GM12878 (cell line): ENCODE results near the gene STK32A. TPM values are rescaled to one million over a fixed set of nuclear protein-coding genes. Genes with fewer than 3 reads are reported as not detected.

ENCODE experiments used
- ATAC-seq: fragments of 200-7000 bp; cut with Tn5 transposase; 3 replicates; pipeline ENCODE4 v1.9.1; 2020; ENCODE audit warnings: mild to moderate bottlenecking, moderate library complexity
- BruUV-seq: library from RNA; stranded (reverse); fragments of 400-500 nt; replicated peaks from 2 replicates; lab custom pipeline; 2021; lab: Mats Ljungman, UMichigan
- CTCF ChIA-PET: fragments of 300-600 bp; sonication (Branson Sonifier 250); formaldehyde crosslinking; extraction: SDS; loops from one replicate; lab custom pipeline; 2021; ENCODE audit warnings: inconsistent platforms; lab: Yijun Ruan, JAX
- POLR2A ChIA-PET: fragments of 350-600 bp; formaldehyde crosslinking; extraction: SDS; loops from one replicate; lab custom pipeline; 2021; ENCODE audit warnings: inconsistent platforms; lab: Charles Lee
- RAD21 ChIA-PET: fragments of 300-600 bp; sonication (Branson Sonifier 250); formaldehyde crosslinking; loops from one replicate; lab custom pipeline; 2023; ENCODE audit warnings: antibody characterized with exemption; ENCODE audit not compliant: unreplicated experiment; lab: Charles Lee
- SMC1A ChIA-PET: fragments of 300-600 bp; sonication (Branson Sonifier 250); formaldehyde crosslinking; loops from one replicate; lab custom pipeline; 2023; ENCODE audit not compliant: unreplicated experiment, uncharacterized antibody; lab: Charles Lee
- DNase-seq: peaks from one replicate; pipeline ENCODE4 v3.0.0-alpha.2; 2011; ENCODE audit warnings: low read depth, low spot score
- FAIRE-seq: peaks from 3 replicates; lab custom pipeline; 2011; peaks lifted over from hg19 to GRCh38; lab: Jason Lieb, UNC
- H2AFZ ChIP-seq: 2 replicates; pipeline ENCODE4 v1.6.0; 2011; ENCODE audit warnings: low read depth, low read length, control low read depth; ENCODE audit not compliant: control insufficient read depth
- H3K27ac ChIP-seq: 2 replicates; pipeline ENCODE4 v1.5.1; 2011; ENCODE audit warnings: control low read depth; ENCODE audit not compliant: control insufficient read depth, insufficient read depth
- H3K27me3 ChIP-seq, 2 experiments: replicated peaks in 1 of 2; 2 replicates each; pipeline versions ENCODE4 v1.6.0 to v1.6.1; 2011; ENCODE audit warnings: low read length in 1 of 2; ENCODE audit not compliant: control insufficient read depth in 2 of 2, insufficient read depth in 2 of 2
- H3K36me3 ChIP-seq, 2 experiments: 2 replicates each; pipeline ENCODE4 v1.5.1; 2011; ENCODE audit warnings: low read length in 1 of 2; ENCODE audit not compliant: control insufficient read depth in 2 of 2, insufficient read depth in 2 of 2
- H3K4me1 ChIP-seq: 2 replicates; pipeline ENCODE4 v1.6.1; 2011; ENCODE audit warnings: mild to moderate bottlenecking, low read length, moderate library complexity, mixed read lengths; ENCODE audit not compliant: control insufficient read depth, insufficient read depth
- H3K4me2 ChIP-seq: 2 replicates; pipeline ENCODE4 v1.6.0; 2011; ENCODE audit warnings: control low read depth; ENCODE audit not compliant: control insufficient read depth, insufficient read depth
- H3K4me3 ChIP-seq: fragments of 200-600 bp; sonication (generic); 2 replicates; pipeline ENCODE4 v1.5.1; 2016
- H3K79me2 ChIP-seq: 2 replicates; pipeline ENCODE4 v1.6.0; 2011; ENCODE audit warnings: low read length; ENCODE audit not compliant: control insufficient read depth, insufficient read depth
- H3K9ac ChIP-seq: 2 replicates; pipeline ENCODE4 v1.8.0; 2011; ENCODE audit warnings: low read length, control low read depth, mixed read lengths; ENCODE audit not compliant: control insufficient read depth, insufficient read depth
- H3K9me3 ChIP-seq: replicated peaks from 3 replicates; pipeline ENCODE4 v1.5.1; 2011; ENCODE audit warnings: mild to moderate bottlenecking, low read length; ENCODE audit not compliant: control insufficient read depth, insufficient read depth
- H4K20me1 ChIP-seq: 2 replicates; pipeline ENCODE4 v1.6.0; 2011; ENCODE audit not compliant: control insufficient read depth, insufficient read depth
- BMI1 ChIP-seq: fragments of 450-650 bp; IDR thresholded peaks from 2 replicates; pipeline ENCODE4 v1.6.1; 2016; ENCODE audit warnings: mild to moderate bottlenecking, moderate library complexity, borderline replicate concordance
- DPF2 ChIP-seq: fragments of 450-650 bp; IDR thresholded peaks from 2 replicates; pipeline ENCODE4 v1.6.1; 2017; ENCODE audit warnings: mild to moderate bottlenecking
- EED ChIP-seq: sonication (generic); IDR thresholded peaks from 2 replicates; pipeline ENCODE4 v1.6.1; 2016; ENCODE audit warnings: antibody characterized with exemption, low read depth
- IRF5 ChIP-seq: fragments of 450-650 bp; IDR thresholded peaks from 2 replicates; pipeline ENCODE4 v1.6.1; 2017; ENCODE audit warnings: borderline replicate concordance
- MTA3 ChIP-seq: IDR thresholded peaks from 2 replicates; pipeline ENCODE4 v1.6.1; 2012; ENCODE audit warnings: low read length, inconsistent platforms, borderline replicate concordance
- PML ChIP-seq: IDR thresholded peaks from 2 replicates; pipeline ENCODE4 v1.6.1; 2012; ENCODE audit warnings: low read length, inconsistent platforms
- SMAD1 ChIP-seq: fragments of 450-650 bp; IDR thresholded peaks from 2 replicates; pipeline ENCODE4 v1.6.1; 2018; ENCODE audit warnings: mild to moderate bottlenecking, low read depth; ENCODE audit not compliant: partially characterized antibody
- WRNIP1 ChIP-seq: IDR thresholded peaks from 2 replicates; pipeline ENCODE4 v1.6.1; 2011; ENCODE audit warnings: low read depth, low read length, improper control_type of control experiment, borderline replicate concordance
- WGBS: methylation state at CpG from one replicate; pipeline ENCODE4 v1.1.6; 2016; ENCODE audit warnings: low lambda C conversion rate; ENCODE audit not compliant: insufficient replicate concordance, insufficient coverage; ENCODE audit errors: missing lambda C conversion rate; 5-methylcytosine and 5-hydroxymethylcytosine counted together
- in situ Hi-C: fragments of 300-500 bp; cut with MboI; formaldehyde crosslinking; loops from 9 replicates; pipeline ENCODE4 v1.14.3; 2018; ENCODE audit warnings: mixed read lengths
- intact Hi-C: fragments of 100-400 bp; cut with micrococcal nuclease; formaldehyde crosslinking; loops from one replicate; pipeline ENCODE4 v1.14.2; 2022; ENCODE audit not compliant: unreplicated experiment
- polyA plus RNA-seq, 11 experiments: library from polyadenylated mRNA; depleted of rRNA in 4 of 11; unstranded in 6 of 11; stranded (reverse) in 5 of 11; fragments of >200 nt; fragmentation: Nextera tagmentation in 4 of 11; fragmentation: Illumina TruSeq in 1 of 11; extraction: Ambion mirVana in 4 of 11; extraction: Trizol in 1 of 11; gene quantifications; 1 replicate in 1 of 11; 2 replicates in 10 of 11; pipeline versions ENCODE4 v1.2.1 to v1.2.3, GENCODE V29; 2011 to 2016; ENCODE audit warnings: inconsistent platforms in 2 of 11, missing spikeins in 2 of 11, low read depth in 1 of 11
- total RNA-seq, 4 experiments: library from RNA; depleted of rRNA in 3 of 4; stranded (reverse); fragments of >200 nt in 3 of 4; fragmentation: Illumina TruSeq in 1 of 4; extraction: Trizol in 1 of 4; gene quantifications; 2 replicates each; pipeline versions ENCODE4 v1.2.1 to v1.2.3, GENCODE V29; 2013 to 2021

Gene STK32A
- total and polyA plus RNA-seq, 10 of the 15 experiments (the other 5 are each of a cell fraction or from before 2014, with no cell fraction given) = under 0.01 to 0.10 TPM; not detected in 8

- no peaks in the 10 kb centered on the region for H3K4me1 ChIP-seq
- ATAC-seq (no peak), FAIRE-seq (no peak), DNase-seq (no peak)
- 42% methylated on average over 2 of the region's 2 CpGs for WGBS
- POLR2A ChIA-PET = no interaction called here
- H3K36me3 ChIP-seq = no peaks in the 10 kb centered on the region
- in situ Hi-C loops (no loop called here), intact Hi-C loops (no loop called here)
- no peaks in the 10 kb centered on the region for H3K79me2 ChIP-seq
- no peak overlapping the region for H2AFZ ChIP-seq
- SMC1A ChIA-PET = no interaction called here
- no peaks in the 10 kb centered on the region; a peak in 1 of 4 replicates for H3K27me3 ChIP-seq
- no peaks in the 10 kb centered on the region for H4K20me1 ChIP-seq
- CTCF ChIA-PET = no interaction called here
- no peak overlapping the region for H3K27ac ChIP-seq
- no peaks in the 10 kb centered on the region for H3K9me3 ChIP-seq
- H3K4me2 ChIP-seq = no peak overlapping the region
- RAD21 ChIA-PET = no interaction called here
- TF ChIP-seq IRF5 (no peak), DPF2 (no peak), EED (no peak), PML (no peak), WRNIP1 (no peak)
- no peak overlapping the region for H3K9ac ChIP-seq
- no TSS peak for BruUV-seq
- H3K4me3 ChIP-seq = no peak overlapping the region
Measured at GRCh38 chr5:147290261-147290660, 55.4 kb downstream of the STK32A start.

GRCh38 chr5:147303251-147303650 lies 68.4 kb downstream of the STK32A start:
- no TSS peak for BruUV-seq
- WGBS = 5% methylated on average over 6 of the region's 6 CpGs
- no peaks in the 10 kb centered on the region for H3K4me1 ChIP-seq
- TF ChIP-seq BMI1 (no peak), SMAD1 (no peak), MTA3 (no peak)
- ChIA-PET CTCF (interaction anchor here (1.1 kb wide), 1 partner anchor 25 kb away, joined by 3 read pairs; no protein-coding TSS in a partner anchor), POLR2A (no interaction called here), RAD21 (no interaction called here), SMC1A (interaction anchor here (1.0 kb wide), 1 partner anchor 9 kb away, joined by 3 read pairs; no protein-coding TSS in a partner anchor)
- H3K27ac ChIP-seq = no peak overlapping the region
- intact Hi-C loops = no loop called here
- H3K36me3 ChIP-seq = no peaks in the 10 kb centered on the region
- DNase-seq (no peak), FAIRE-seq (no peak), ATAC-seq (no peak)
- H3K9ac ChIP-seq = no peak overlapping the region
- no peaks in the 10 kb centered on the region for H3K79me2 ChIP-seq
- in situ Hi-C loops = no loop called here
- H3K4me2 ChIP-seq = no peak overlapping the region
- H2AFZ ChIP-seq = no peak overlapping the region
- no peaks in the 10 kb centered on the region; a peak in 1 of 4 replicates for H3K27me3 ChIP-seq
- H4K20me1 ChIP-seq = no peaks in the 10 kb centered on the region
- H3K4me3 ChIP-seq = no peak overlapping the region
- no peaks in the 10 kb centered on the region for H3K9me3 ChIP-seq
